ENCODE measurements around the gene LPCAT1.
"Not testable (repeated sequence)": the region's sequence is repeated elsewhere in the genome, so short reads cannot be mapped to it uniquely, and the experiment has no call there.

The LPCAT1 gene

DNA sequence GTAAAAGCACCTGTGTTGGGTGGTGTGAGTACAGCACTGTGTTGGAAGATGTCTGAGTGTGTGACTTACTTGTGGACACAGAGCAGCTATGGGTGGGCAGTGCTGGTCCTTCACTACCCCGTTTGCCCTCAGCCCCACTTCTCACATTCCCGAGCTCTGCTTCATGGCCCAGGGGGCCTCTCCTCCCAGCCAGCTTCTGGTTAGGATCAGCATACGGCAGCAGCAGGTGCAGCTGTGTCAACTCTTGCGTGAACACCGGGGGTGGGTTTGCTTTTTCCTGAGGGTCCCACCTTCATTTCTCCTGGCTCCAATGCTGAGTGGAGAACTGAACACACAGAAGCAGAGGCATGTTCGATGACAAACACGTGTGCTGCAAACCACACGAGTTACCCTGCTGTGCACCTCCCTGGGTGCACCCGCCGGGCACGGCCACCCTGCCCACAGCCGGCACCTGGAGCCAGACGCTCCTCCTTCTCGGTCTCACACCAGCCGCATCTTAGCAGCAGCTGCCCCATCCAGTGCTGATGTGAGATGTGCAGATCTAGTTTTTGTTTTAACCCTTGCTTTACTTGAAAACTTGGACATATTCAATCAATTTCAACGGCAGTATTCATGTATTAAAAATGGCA lies 63.6 kb downstream of the LPCAT1 start:
- no peak for TF ChIP-seq JUND (IDR thresholded peaks at IDR 0.05; ENCODE audit: low read depth)
- DNase-seq (ENCODE audit: low read depth in 1 of 2, low spot score in 1 of 2), result no peak
- in situ Hi-C loops (cut with HindIII; ENCODE audit: low pct_unique_long_range_greater_than_20kb, low sequenced_read_pairs), result no loop called here

DNA sequence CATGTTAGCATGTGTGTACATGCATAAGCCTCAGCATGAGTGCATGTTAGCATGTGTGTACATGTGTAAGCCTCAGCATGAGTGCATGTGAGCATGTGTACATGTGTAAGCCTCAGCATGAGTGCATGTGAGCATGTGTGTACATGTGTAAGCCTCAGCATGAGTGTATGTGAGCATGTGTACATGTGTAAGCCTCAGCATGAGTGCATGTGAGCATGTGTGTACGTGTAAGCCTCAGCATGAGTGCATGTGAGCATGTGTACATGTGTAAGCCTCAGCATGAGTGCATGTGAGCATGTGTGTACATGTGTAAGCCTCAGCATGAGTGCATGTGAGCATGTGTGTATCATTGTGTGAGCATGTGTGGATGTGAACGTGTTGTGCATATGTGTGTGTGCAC lies 64.3 kb downstream of the LPCAT1 start:
- in situ Hi-C loops (cut with HindIII; ENCODE audit: low pct_unique_long_range_greater_than_20kb, low sequenced_read_pairs); DNase-seq (ENCODE audit: low read depth in 1 of 2, low spot score in 1 of 2): not testable (repeated sequence)

DNA sequence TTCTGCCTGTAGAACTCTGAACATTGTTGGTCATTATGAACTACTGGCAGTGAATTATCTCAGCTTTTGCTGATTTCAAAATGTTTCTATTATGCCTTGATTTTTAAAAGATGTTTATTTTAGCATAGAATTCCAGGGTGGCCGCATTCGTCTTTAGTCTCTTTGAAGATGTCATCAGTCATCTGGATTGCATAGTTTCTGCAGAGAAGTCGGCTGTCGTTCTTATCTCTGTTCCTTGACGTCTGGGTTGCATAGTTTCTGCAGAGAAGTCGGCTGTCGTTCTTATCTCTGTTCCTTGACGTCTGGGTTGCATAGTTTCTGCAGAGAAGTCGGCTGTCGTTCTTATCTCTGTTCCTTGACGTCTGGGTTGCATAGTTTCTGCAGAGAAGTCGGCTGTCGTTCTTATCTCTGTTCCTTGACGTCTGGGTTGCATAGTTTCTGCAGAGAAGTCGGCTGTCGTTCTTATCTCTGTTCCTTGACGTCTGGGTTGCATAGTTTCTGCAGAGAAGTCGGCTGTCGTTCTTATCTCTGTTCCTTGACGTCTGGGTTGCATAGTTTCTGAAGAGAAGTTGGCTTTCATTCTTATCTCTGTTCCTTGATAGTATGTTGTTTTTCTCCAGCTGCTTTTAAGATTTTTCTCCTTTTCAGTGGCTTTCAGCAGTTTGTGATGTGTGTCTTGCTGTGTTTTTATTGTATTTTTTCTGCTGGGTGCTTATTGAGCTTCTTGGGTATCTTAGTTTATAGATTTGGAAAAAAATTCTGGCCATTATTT lies 67.5 kb downstream of the LPCAT1 start:
- DNase-seq (ENCODE audit: low read depth in 1 of 2, low spot score in 1 of 2); in situ Hi-C loops (cut with HindIII; ENCODE audit: low pct_unique_long_range_greater_than_20kb, low sequenced_read_pairs): not testable (repeated sequence)

- no peak for TF ChIP-seq JUND (IDR thresholded peaks at IDR 0.05; ENCODE audit: low read depth)
- in situ Hi-C loops (cut with HindIII; ENCODE audit: low pct_unique_long_range_greater_than_20kb, low sequenced_read_pairs), result no loop called here
- no peak for DNase-seq (ENCODE audit: low read depth in 1 of 2, low spot score in 1 of 2)
Observed at GRCh38 chr5:1453613-1454012, 70.1 kb downstream of the LPCAT1 start.

GRCh38 chr5:1449081-1449630 lies 74.6 kb downstream of the LPCAT1 start:
- no peak for DNase-seq (ENCODE audit: low read depth in 1 of 2, low spot score in 1 of 2)
- in situ Hi-C loops (cut with HindIII; ENCODE audit: low pct_unique_long_range_greater_than_20kb, low sequenced_read_pairs), result no loop called here
- TF ChIP-seq JUND (IDR thresholded peaks at IDR 0.05; ENCODE audit: low read depth), result no peak

- in situ Hi-C loops (cut with HindIII; ENCODE audit: low pct_unique_long_range_greater_than_20kb, low sequenced_read_pairs), result no loop called here
- no peak for DNase-seq (ENCODE audit: low read depth in 1 of 2, low spot score in 1 of 2)
- no peak for TF ChIP-seq JUND (IDR thresholded peaks at IDR 0.05; ENCODE audit: low read depth)
Observed at GRCh38 chr5:1448511-1449011, 75.2 kb downstream of the LPCAT1 start.

DNA sequence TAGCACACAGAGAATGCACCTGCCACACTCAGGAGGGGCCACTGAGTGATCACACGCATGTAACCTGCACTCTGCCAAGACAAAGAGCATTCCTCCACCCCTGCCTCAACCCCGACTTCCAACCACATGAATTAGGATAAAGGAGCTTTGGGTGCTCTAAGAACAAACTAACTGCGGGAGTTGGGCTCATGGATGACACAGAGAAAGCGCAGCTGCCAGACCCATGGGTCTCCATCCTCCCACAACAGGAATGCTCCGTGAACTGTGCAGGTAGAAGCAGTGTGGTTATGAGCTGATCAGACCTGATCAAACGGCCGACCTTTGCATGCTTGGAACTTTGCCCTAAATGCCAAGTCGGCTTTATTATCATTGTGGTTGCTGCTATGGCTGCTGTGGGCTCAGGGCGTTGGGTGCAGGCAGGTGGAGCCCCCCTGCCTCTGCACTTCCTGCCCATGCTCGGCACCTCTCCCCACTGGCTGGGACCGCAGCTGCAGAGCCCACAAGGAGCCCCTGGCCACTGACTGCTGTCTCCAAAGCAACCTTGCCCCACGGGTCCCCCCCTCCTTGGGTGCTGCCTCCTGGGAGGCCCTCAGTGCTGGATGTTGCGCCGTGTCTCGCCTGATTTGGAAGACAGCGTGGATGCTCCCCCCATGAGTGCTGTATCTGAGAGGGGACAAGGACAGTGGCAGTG lies 75.9 kb downstream of the LPCAT1 start:
- in situ Hi-C loops (cut with HindIII; ENCODE audit: low pct_unique_long_range_greater_than_20kb, low sequenced_read_pairs), result no loop called here
- DNase-seq (ENCODE audit: low read depth in 1 of 2, low spot score in 1 of 2), result no peak
- no peak for TF ChIP-seq JUND (IDR thresholded peaks at IDR 0.05; ENCODE audit: low read depth)

- in situ Hi-C loops (cut with HindIII; ENCODE audit: low pct_unique_long_range_greater_than_20kb, low sequenced_read_pairs), result no loop called here
- no peak for DNase-seq (ENCODE audit: low read depth in 1 of 2, low spot score in 1 of 2)
- no peak for TF ChIP-seq JUND (IDR thresholded peaks at IDR 0.05; ENCODE audit: low read depth)
Observed at GRCh38 chr5:1446602-1447343, 77.0 kb downstream of the LPCAT1 start.

- in situ Hi-C loops (cut with HindIII; ENCODE audit: low pct_unique_long_range_greater_than_20kb, low sequenced_read_pairs), result no loop called here
- no peak for TF ChIP-seq JUND (IDR thresholded peaks at IDR 0.05; ENCODE audit: low read depth)
- DNase-seq (ENCODE audit: low read depth in 1 of 2, low spot score in 1 of 2), result no peak
Observed at GRCh38 chr5:1445689-1446601, 77.8 kb downstream of the LPCAT1 start.

- in situ Hi-C loops (cut with HindIII; ENCODE audit: low pct_unique_long_range_greater_than_20kb, low sequenced_read_pairs), result no loop called here
- no peak for DNase-seq (ENCODE audit: low read depth in 1 of 2, low spot score in 1 of 2)
- TF ChIP-seq JUND (IDR thresholded peaks at IDR 0.05; ENCODE audit: low read depth), result no peak
Observed at GRCh38 chr5:1445313-1445688, 78.5 kb downstream of the LPCAT1 start, which contains the start of gene SLC6A3. Gene SLC6A3 (minus strand): TSS chr5:1445440. CDS start chr5:1443197, 2,243 bp downstream.
